WI38 (cell line): ENCODE data around the gene TMEM53.
"Not testable (repeated sequence)": the region's sequence is repeated elsewhere in the genome, so short reads cannot be mapped to it uniquely, and the experiment has no call there.

ENCODE experiments used
- H3K4me3 ChIP-seq: 2 replicates; pipeline ENCODE4 v1.5.1; 2011; ENCODE audit warnings: low read depth, mild to moderate bottlenecking, control low read depth, low read length
- CTCF ChIP-seq: IDR thresholded peaks from 2 replicates; pipeline ENCODE4 v1.5.1; 2012; ENCODE audit warnings: low read depth, mild to moderate bottlenecking, control low read depth, low read length

TMEM53 gene

GRCh38 chr1:44672254-44672955 is 1.9 kb downstream of the TMEM53 start:
- TF ChIP-seq CTCF, result no peak
- no peak overlapping the region for H3K4me3 ChIP-seq

- no peak for TF ChIP-seq CTCF
- no peak overlapping the region for H3K4me3 ChIP-seq
Measured at GRCh38 chr1:44670751-44671640, 3.3 kb downstream of the TMEM53 start.

GRCh38 chr1:44666719-44667118 is 7.6 kb downstream of the TMEM53 start:
- H3K4me3 ChIP-seq, result not testable (repeated sequence)

- no peak overlapping the region for H3K4me3 ChIP-seq
- no peak for TF ChIP-seq CTCF
Measured at GRCh38 chr1:44664730-44665370, 9.4 kb downstream of the TMEM53 start.

GRCh38 chr1:44663417-44663816 is 10.9 kb downstream of the TMEM53 start:
- H3K4me3 ChIP-seq, result no peak overlapping the region

GRCh38 chr1:44662683-44663030 is 11.6 kb downstream of the TMEM53 start:
- no peak for TF ChIP-seq CTCF
- H3K4me3 ChIP-seq, result no peak overlapping the region

More at GRCh38 chr1:44663417-44663816, 10.9 kb downstream of the TMEM53 start:
- no peak for TF ChIP-seq CTCF

GRCh38 chr1:44661781-44662682 is 12.2 kb downstream of the TMEM53 start:
- TF ChIP-seq CTCF, result no peak

More at GRCh38 chr1:44661781-44662682, 12.2 kb downstream of the TMEM53 start:
- no peak overlapping the region for H3K4me3 ChIP-seq
